CD4-positive, alpha-beta T cell treated with Interleukin-10 for 1 hour (primary cell): Measurements from ENCODE around the gene ZNF512B.
"Not testable (repeated sequence)": the region's sequence is repeated elsewhere in the genome, so short reads cannot be mapped to it uniquely, and the experiment has no call there.

Experiments
- DNase-seq: peaks from one replicate; pipeline ENCODE4 v3.0.0-alpha.2; 2020

ZNF512B gene

DNA sequence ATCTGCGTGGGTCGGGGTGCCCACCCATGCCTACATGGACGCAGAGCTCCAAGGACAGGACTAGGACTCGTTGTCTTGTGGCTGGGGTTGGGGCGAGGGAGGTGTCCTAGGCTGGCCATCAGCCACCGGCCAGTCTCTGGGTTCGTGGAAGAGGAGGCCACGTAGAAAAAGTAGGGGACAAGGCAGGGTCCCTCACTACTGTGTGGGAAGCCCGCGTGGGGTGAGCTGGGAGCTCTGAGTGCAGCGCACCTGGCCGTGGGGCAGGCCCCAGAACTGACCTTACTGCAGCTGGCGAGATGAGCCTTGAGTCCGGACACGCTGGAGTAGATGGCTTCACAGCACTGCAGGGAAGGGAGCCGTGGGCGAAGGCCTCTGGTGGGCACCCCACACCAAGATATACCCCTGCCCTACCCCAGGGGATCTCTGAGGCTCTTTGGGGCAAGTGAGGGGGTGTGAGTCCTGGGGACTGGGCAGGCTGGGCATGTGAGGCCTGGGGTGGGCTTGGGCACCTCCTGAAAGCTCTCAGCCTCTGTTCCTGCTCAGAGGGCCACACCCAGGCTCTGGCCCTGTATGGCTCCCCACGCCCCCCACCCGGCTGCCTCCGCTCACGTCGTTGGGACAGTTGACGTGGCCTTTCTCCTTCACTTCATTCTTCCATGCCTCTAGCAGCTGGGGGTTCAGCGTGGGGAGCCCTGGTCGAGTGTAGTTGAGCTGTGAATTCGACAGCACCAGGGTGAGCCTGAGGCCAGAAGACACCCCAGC lies 7.9 kb downstream of the ZNF512B start:
- DNase-seq: no peak

DNA sequence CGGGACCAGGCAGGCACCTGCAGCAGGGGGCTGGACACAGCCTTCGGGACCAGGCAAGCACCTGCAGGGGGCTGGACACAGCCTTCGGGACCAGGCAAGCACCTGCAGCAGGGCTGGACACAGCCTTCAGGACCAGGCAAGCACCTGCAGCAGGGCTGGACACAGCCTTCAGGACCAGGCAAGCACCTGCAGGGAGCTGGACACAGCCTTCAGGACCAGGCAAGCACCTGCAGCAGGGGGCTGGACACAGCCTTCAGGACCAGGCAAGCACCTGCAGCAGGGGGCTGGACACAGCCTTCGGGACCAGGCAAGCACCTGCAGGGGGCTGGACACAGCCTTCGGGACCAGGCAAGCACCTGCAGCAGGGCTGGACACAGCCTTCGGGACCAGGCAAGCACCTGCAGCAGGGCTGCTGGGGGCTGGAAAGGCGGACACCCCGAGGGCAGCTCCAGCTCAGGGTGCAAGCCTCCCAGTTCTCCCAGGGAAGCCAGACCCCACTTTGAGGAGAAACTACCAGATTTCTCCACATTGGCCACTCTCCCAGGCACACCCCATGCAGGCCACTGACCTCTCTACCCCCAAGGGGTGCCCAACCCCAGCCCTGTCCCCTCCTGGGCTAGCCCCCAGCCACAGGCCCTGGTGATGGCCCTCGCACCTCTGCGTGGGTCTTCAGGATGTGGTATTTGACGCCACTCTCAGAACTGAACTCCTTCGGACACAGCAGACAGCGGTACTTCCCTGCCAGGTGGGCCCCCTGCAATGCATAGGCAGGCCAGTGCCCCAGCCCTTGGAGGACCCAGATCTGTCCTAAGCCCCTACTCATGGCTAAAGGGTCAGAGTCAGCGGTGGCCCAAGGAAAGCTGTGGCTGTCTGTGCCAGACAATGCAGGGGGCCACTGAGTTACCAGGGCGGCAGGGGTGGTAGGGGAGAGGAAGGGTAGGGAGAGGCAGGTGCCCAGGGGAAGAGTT lies 8.8 kb downstream of the ZNF512B start:
- DNase-seq: not testable (repeated sequence)

DNA sequence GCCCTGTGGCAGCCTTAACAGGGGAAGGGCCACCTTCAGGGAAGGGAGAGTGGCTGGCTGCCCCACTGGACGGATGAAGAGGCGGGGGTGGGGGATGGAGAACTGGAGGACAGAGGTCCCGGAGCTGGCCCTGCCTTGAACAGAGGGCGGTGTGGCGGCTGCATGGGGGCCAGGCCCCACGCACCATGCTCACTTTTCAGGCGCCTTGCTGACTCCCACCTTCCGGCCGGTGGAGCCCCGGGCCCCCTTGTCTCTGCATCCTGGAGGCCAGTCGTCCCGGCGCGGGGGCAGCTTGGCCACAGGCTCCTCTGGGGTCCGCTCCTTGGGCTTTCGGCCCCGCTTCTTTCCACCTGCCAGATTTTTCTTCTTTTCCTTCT lies 10.0 kb downstream of the ZNF512B start:
- DNase-seq: no peak

DNA sequence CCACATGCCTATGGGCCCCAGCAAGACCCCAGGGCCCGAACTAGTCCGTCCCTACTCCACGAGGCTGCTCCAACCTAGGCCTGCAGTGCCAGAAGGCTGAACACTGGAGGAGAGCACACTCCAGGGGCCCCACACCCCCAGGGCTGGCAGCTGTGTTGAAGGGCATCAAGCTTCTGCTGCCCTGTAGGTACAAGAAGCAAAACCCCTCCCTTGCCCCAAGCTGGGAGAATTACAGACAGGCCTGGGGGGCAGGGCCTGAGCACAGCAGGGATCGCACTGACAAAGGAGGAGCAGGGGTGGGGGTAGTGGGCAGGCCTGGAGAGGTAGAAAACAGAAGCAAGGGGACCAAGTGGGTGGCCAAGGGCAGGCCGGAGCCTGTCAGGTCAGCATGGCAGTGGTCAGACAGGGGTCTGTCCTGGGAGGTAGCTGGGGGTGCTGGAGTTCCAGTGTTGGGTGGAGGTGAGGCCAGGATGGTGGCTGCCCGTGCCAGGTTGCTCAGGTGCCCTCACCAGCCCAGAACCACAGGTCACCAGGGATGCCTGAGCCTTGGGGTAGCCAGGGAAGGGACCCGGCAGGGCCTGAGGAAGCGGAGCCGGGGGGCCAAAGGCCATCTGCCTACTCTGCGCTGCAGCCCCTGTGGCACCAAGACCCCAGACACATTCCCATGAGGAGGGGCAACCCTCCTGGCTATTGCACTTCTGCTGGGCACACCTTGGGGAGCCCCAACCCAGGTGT lies 10.6 kb downstream of the ZNF512B start:
- DNase-seq: no peak

- no peak for DNase-seq
Observed at GRCh38 chr20:63958471-63958870, 11.3 kb downstream of the ZNF512B start.

GRCh38 chr20:63957690-63958441 lies 11.9 kb downstream of the ZNF512B start:
- no peak for DNase-seq

GRCh38 chr20:63957004-63957689 lies 12.6 kb downstream of the ZNF512B start:
- peak; percentile 58 for DNase-seq

DNA sequence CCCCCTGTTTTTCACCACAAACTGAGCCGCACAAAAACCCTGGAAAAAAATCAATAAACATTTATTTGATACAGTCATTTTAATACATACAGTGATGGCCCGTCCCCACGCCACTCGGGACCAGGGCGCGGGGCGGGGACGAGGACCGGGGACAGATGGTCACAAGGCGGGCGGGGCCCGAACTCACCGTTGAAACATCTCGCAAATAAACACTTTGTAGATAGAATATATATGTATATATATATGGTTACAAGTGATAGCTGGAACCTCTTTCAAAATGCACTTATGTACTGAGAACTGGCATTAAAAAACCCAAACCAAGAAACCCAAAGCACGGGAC lies 13.1 kb downstream of the ZNF512B start:
- DNase-seq: no peak

- peak; percentile 91 for DNase-seq
Observed at GRCh38 chr20:63955827-63956663, 13.7 kb downstream of the ZNF512B start, which contains the start of gene UCKL1. TSS of gene UCKL1 (minus strand) at chr20:63956416. CDS start at chr20:63956372, 44 bp downstream.

DNA sequence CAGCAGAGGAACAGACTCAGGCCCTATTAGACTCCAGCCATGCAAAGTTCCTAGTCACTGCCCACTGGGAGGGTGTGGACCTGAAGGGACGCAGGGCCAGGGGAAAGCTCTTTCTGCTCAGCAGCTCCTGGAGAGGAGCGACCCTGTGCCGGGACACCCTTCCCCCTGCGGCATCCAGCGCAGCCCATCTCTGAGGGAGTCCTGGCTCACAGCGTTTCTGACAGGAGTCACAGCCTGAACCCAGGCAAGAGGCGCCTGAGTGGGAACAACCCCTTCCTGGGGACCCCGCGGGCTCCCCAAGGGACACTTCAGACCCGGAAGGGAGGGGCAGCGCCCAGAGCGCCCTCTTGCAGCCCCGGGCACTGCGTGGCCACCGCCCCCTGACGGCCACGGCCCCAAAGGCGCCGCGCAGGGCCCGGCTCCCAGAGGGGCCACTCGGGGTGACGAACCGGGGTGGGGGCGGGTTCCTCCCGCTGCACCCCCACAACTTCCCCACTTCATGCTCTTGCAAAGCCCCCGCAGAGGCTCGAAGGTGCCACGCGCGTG lies 14.4 kb downstream of the ZNF512B start:
- peak; percentile 47 for DNase-seq

DNA sequence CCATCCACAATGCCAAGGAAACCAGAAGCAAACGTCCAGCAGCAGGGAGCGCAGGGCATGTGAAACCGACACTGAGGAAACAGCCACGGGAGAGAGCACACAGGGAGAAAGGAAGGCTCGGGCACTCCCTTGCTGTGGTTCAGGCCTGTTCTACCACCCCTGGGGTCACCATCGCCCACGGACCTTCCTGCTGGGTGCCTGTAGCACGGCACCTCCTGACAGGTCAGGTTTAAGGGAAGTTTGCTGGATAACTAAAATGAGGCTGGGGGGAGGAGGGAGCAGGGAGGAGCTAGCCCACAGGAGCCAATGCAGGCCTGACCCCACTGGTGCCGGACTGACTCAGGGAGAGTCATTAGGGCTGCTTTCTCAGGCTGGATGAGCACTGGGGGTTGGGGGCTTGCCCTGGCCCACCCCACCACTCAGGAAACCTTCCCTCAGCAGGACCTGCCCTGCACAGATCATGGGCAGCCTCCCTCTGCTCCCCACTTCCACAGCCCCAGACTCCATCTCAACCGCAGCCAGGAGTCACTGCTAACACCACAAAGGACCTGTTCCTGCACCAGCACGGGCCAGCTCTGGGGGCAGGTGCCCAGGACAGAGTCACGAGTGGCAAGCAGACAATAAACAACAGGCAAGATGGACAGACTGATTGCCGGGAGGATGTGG lies 15.8 kb downstream of the ZNF512B start:
- no peak for DNase-seq

- DNase-seq: no peak
Observed at GRCh38 chr20:63952769-63953168, 17.0 kb downstream of the ZNF512B start.

DNA sequence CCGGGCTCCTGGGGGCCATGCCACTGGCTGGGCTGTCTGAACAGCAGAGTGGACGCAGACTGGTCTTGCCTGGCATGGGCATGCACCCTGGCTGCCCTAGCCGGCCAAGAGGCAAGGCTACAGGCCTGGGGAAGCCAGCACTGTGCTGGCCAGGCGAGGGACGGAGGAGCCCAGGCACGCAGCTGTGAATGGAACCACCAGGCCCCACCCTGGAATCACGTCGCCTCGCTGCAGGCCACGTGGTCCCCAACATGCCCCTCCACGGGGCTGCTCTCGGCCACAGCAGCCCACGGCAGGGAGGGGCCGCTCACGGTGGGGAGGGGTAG lies 17.6 kb downstream of the ZNF512B start:
- DNase-seq: no peak

GRCh38 chr20:63951398-63952209 lies 18.1 kb downstream of the ZNF512B start:
- DNase-seq: no peak

GRCh38 chr20:63950701-63951397 lies 18.9 kb downstream of the ZNF512B start:
- no peak for DNase-seq

DNA sequence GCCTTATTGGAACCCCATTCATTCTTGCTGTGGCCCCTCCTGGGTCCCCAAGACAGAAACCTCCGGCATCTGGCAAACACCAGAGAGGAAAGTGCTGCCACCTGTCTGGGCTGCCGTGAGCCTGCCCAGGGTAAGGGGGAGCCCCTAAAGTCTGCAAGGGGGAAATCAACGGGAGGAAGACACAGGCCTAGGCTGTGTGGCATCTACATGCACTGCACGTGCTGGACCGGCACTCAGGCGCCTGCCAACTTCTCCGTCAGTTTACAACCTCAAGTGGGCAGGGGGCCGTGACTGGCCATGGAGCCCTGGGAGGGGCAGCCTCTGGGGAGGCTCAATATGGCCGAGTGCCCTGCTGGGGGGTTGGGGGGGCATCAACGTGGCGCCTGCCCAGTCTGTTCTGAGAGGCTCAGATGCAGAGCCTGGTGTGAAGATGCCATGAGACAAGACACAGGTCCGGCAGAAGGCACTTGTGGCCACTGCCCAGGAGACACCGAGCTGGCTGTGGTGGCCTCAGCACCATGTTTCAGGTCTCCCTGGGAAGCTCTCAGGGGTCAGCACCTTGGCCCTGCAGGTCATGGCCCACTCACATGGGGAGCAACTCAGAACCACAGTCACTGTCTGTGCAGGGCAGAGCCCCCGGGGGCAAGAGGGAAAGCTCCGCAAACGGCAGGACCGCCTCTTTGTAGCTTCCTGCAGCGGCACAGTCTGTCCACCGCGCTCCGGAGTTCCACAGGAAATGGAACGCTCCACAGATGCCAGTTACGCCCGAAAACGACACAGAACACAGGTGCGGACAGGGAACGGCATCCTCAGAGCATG lies 21.9 kb downstream of the ZNF512B start:
- DNase-seq: peak; percentile 37

DNA sequence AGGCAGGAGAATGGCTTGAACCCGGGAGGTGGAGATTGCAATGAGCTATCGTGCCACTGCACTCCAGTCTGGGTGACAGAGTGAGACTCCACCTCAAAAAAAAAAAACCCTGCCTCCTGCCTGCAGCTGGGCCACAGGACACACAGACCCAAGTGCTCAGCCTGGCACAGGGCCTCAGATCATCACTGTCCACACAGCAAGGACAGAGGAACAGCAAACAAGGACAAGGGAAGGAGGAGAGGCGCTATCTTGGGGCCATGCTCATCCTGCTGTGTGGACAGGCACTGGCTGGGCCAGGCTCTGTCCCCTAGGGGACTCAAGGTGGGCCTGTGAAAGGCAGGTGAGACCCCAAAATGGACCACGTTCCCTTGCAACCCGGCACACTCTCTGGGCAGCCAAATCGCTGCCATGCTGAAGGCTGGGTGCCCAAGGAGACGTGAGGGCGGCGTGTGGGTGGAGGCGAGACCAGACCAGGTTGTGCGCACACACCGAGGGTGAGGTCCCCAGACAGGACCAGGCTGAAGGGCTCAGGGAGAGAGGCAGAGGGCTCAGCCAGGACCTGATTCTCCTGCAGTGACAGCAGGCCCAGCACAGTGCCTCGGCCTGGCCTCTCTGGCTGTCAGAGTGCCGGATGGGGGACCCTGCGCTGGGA lies 22.6 kb downstream of the ZNF512B start:
- DNase-seq: no peak
